HepG2 (cell line): ENCODE data around the gene PPP1R1B. TPM values are rescaled to one million over a fixed set of nuclear protein-coding genes. Genes with fewer than 3 reads are reported as not detected.

ENCODE experiments used
- ATAC-seq: fragments of 200-7000 bp; cut with Tn5 transposase; 3 replicates; pipeline ENCODE4 v1.9.1; 2020; ENCODE audit warnings: mild to moderate bottlenecking, moderate library complexity
- BruUV-seq: library from RNA; stranded (reverse); fragments of 400-500 nt; replicated peaks from 2 replicates; lab custom pipeline; 2021; lab: Mats Ljungman, UMichigan
- CTCF ChIA-PET: fragments of 300-600 bp; formaldehyde crosslinking; extraction: SDS; loops from one replicate; lab custom pipeline; 2021; ENCODE audit warnings: low total read pairs, inconsistent platforms, low intra/inter-chr PET ratio; lab: Yijun Ruan, JAX
- POLR2A ChIA-PET: fragments of 350-600 bp; sonication (Branson Sonifier 250); formaldehyde crosslinking; loops from one replicate; lab custom pipeline; 2020; ENCODE audit warnings: antibody characterized with exemption, inconsistent platforms; lab: Yijun Ruan, JAX
- DNase-seq: peaks from one replicate; pipeline ENCODE4 v3.0.0-alpha.2; 2015; ENCODE audit warnings: low spot score
- FAIRE-seq: peaks from 3 replicates; lab custom pipeline; 2011; peaks lifted over from hg19 to GRCh38; lab: Jason Lieb, UNC
- H2AFZ ChIP-seq: one replicate; pipeline ENCODE4 v1.6.1; 2011; ENCODE audit warnings: low read length, inconsistent platforms
- H3K27ac ChIP-seq: fragments of 300-600 bp; 3 replicates; pipeline ENCODE4 v1.8.0; 2011; ENCODE audit warnings: mixed run types, mild to moderate bottlenecking, mixed read lengths, low read length, inconsistent platforms; ENCODE audit not compliant: insufficient read depth; ENCODE audit errors: extremely low read length
- H3K27me3 ChIP-seq, 2 experiments: fragments of 200-600 bp in 1 of 2; 2 replicates in 1 of 2; 3 replicates in 1 of 2; pipeline versions ENCODE4 v1.6.0 to v1.8.0; 2011; ENCODE audit warnings: low read length in 2 of 2, mild to moderate bottlenecking in 2 of 2, moderate library complexity in 2 of 2, inconsistent platforms in 1 of 2; ENCODE audit not compliant: insufficient read depth in 2 of 2, control insufficient read depth in 1 of 2
- H3K36me3 ChIP-seq, 2 experiments: fragments of 200-600 bp in 1 of 2; replicated peaks in 1 of 2; 2 replicates in 1 of 2; 3 replicates in 1 of 2; pipeline versions ENCODE4 v1.5.1 to v1.8.0; 2011; ENCODE audit warnings: low read length in 2 of 2, inconsistent platforms in 1 of 2; ENCODE audit not compliant: insufficient read depth in 2 of 2, control insufficient read depth in 1 of 2
- H3K4me1 ChIP-seq: 2 replicates; pipeline ENCODE4 v1.5.1; 2012; ENCODE audit warnings: low read length, inconsistent platforms; ENCODE audit not compliant: insufficient read depth
- H3K4me2 ChIP-seq: 2 replicates; pipeline ENCODE4 v1.6.0; 2011; ENCODE audit warnings: low read depth, low read length, inconsistent platforms
- H3K4me3 ChIP-seq, 3 experiments: fragments of 200-600 bp in 1 of 3; sonication (generic), shearing (Covaris generic) in 1 of 3; replicated peaks in 1 of 3; 2 replicates each; pipeline ENCODE4 v1.5.1; 2011 to 2016; ENCODE audit warnings: low read length in 3 of 3, inconsistent platforms in 2 of 3, low read depth in 2 of 3, mild to moderate bottlenecking in 2 of 3, control low read depth in 1 of 3, mixed read lengths in 1 of 3; ENCODE audit not compliant: insufficient read depth in 1 of 3
- H3K79me2 ChIP-seq: one replicate; pipeline ENCODE4 v1.6.1; 2011; ENCODE audit warnings: low read length, inconsistent platforms; ENCODE audit not compliant: insufficient read depth
- H3K9ac ChIP-seq: 2 replicates; pipeline ENCODE4 v1.6.0; 2011; ENCODE audit warnings: mild to moderate bottlenecking, low read depth, low read length, inconsistent platforms; ENCODE audit not compliant: insufficient read depth
- H3K9me3 ChIP-seq: 2 replicates; pipeline ENCODE4 v1.5.1; 2012; ENCODE audit warnings: mild to moderate bottlenecking, low read length
- H4K20me1 ChIP-seq: 2 replicates; pipeline ENCODE4 v1.6.0; 2011; ENCODE audit warnings: inconsistent platforms, mild to moderate bottlenecking, low read length, moderate library complexity; ENCODE audit not compliant: insufficient read depth
- AGO2 ChIP-seq: fragments of 200-400 bp; formaldehyde crosslinking; optimal IDR thresholded peaks from 2 replicates; pipeline ENCODE3; 2017; ENCODE audit warnings: mild to moderate bottlenecking, low read depth, low read length, moderate library complexity
- MXI1 ChIP-seq: IDR thresholded peaks from 3 replicates; pipeline ENCODE4 v1.6.1; 2012; ENCODE audit warnings: low read depth, low read length, inconsistent platforms, borderline replicate concordance
- NR2F1 ChIP-seq, 2 experiments: fragments of 450-650 bp in 1 of 2; formaldehyde crosslinking in 1 of 2; IDR thresholded peaks; 2 replicates each; pipeline versions ENCODE4 v1.5.0 to v1.6.1; 2016 to 2020; ENCODE audit warnings: mild to moderate bottlenecking in 1 of 2, missing compliant biosample characterization in 1 of 2, missing genetic modification reagents in 1 of 2, moderate library complexity in 1 of 2
- REL ChIP-seq: sonication (generic); formaldehyde crosslinking; conservative IDR thresholded peaks from 2 replicates; pipeline ENCODE4 v1.8.0; 2022; ENCODE audit warnings: mild to moderate bottlenecking, missing genetic modification reagents, moderate library complexity
- SETDB1 ChIP-seq: sonication (generic); formaldehyde crosslinking; IDR thresholded peaks from 2 replicates; pipeline ENCODE4 v1.5.1; 2020; ENCODE audit warnings: missing genetic modification reagents, mild to moderate bottlenecking, borderline replicate concordance
- ZFP41 ChIP-seq: sonication (generic); formaldehyde crosslinking; IDR thresholded peaks from 2 replicates; pipeline ENCODE4 v1.4.0; 2020; ENCODE audit warnings: mild to moderate bottlenecking, missing genetic modification reagents, borderline replicate concordance
- ZNF264 ChIP-seq: sonication (generic); formaldehyde crosslinking; IDR thresholded peaks from 2 replicates; pipeline ENCODE4 v1.4.0; 2020; ENCODE audit warnings: missing genetic modification reagents
- WGBS: methylation state at CpG from one replicate; pipeline ENCODE4 v1.1.6; 2017; ENCODE audit warnings: low lambda C conversion rate; 5-methylcytosine and 5-hydroxymethylcytosine counted together
- in situ Hi-C: cut with HindIII; loops from 2 replicates; pipeline ENCODE4 v1.10.0; 2017; ENCODE audit warnings: low pct_unique_long_range_greater_than_20kb; ENCODE audit not compliant: extremely low pct_ligation_motif_present
- intact Hi-C: fragments of 100-400 bp; cut with micrococcal nuclease; formaldehyde crosslinking; loops from one replicate; pipeline ENCODE4 v1.10.0; 2022; ENCODE audit not compliant: unreplicated experiment
- polyA plus RNA-seq, 8 experiments: library from polyadenylated mRNA; depleted of rRNA in 3 of 8; stranded (reverse) in 7 of 8; unstranded in 1 of 8; fragments of >200 nt; fragmentation: Illumina TruSeq in 4 of 8; extraction: Trizol in 4 of 8; gene quantifications; 2 replicates each; pipeline versions ENCODE4 v1.2.1 to v1.2.3, GENCODE V29; 2011 to 2016; ENCODE audit warnings: low read depth in 4 of 8, missing spikeins in 1 of 8, mixed read lengths in 1 of 8; ENCODE audit not compliant: insufficient read depth in 1 of 8
- total RNA-seq, 5 experiments: library from RNA; depleted of rRNA; stranded (reverse); fragments of >200 nt; fragmentation: Illumina TruSeq; extraction: Trizol; gene quantifications; 2 replicates each; pipeline ENCODE4 v1.2.3, GENCODE V29; 2016; ENCODE audit warnings: low read depth in 1 of 5
- TF ChIP-seq, protein P1 (sequence below): sonication (generic); formaldehyde crosslinking; conservative IDR thresholded peaks from 2 replicates; pipeline ENCODE4 v1.8.0; 2022; ENCODE audit warnings: mild to moderate bottlenecking, moderate library complexity, missing genetic modification reagents
- TF ChIP-seq, protein P2 (sequence below): sonication (generic); formaldehyde crosslinking; IDR thresholded peaks from 2 replicates; pipeline ENCODE4 v1.4.0; 2020; ENCODE audit warnings: missing genetic modification reagents
- TF ChIP-seq, protein P3 (sequence below): sonication (generic); formaldehyde crosslinking; IDR thresholded peaks from 2 replicates; pipeline ENCODE4 v1.4.0; 2020; ENCODE audit warnings: mild to moderate bottlenecking, missing genetic modification reagents
- TF ChIP-seq, protein P4 (sequence below): sonication (generic); formaldehyde crosslinking; conservative IDR thresholded peaks from 2 replicates; pipeline ENCODE4 v1.8.1; 2023; ENCODE audit warnings: missing genetic modification reagents
- TF ChIP-seq, protein P5 (sequence below): sonication (generic); formaldehyde crosslinking; IDR thresholded peaks from 2 replicates; pipeline ENCODE4 v1.5.1; 2020; ENCODE audit warnings: missing genetic modification reagents, mild to moderate bottlenecking, borderline replicate concordance

PPP1R1B gene
- total and polyA plus RNA-seq, 2 of the 13 experiments (the other 11 are each of a cell fraction or from before 2014, with no cell fraction given): 0.08 TPM; not detected in 1

DNA sequence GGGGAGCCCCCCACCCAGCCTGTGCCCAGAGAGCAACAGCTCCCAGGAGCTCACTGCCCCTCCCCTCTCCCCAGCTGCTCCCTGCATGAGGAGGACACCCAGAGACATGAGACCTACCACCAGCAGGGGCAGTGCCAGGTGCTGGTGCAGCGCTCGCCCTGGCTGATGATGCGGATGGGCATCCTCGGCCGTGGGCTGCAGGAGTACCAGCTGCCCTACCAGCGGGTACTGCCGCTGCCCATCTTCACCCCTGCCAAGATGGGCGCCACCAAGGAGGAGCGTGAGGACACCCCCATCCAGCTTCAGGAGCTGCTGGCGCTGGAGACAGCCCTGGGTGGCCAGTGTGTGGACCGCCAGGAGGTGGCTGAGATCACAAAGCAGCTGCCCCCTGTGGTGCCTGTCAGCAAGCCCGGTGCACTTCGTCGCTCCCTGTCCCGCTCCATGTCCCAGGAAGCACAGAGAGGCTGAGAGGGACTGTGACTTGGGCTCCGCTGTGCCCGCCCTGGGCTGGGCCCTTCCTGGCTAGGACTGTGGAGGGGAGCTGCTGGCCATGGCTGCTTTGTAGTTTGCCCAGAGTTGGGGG lies 39.0 kb downstream of the PPP1R1B start (continued):
- TF ChIP-seq ZFP41 (no peak), AGO2 (peak; percentile 35), SETDB1 (CRISPR knock-in tag) (no peak)
- TF ChIP-seq, protein P1, sequence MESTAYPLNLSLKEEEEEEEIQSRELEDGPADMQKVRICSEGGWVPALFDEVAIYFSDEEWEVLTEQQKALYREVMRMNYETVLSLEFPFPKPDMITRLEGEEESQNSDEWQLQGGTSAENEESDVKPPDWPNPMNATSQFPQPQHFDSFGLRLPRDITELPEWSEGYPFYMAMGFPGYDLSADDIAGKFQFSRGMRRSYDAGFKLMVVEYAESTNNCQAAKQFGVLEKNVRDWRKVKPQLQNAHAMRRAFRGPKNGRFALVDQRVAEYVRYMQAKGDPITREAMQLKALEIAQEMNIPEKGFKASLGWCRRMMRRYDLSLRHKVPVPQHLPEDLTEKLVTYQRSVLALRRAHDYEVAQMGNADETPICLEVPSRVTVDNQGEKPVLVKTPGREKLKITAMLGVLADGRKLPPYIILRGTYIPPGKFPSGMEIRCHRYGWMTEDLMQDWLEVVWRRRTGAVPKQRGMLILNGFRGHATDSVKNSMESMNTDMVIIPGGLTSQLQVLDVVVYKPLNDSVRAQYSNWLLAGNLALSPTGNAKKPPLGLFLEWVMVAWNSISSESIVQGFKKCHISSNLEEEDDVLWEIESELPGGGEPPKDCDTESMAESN: no peak
- TF ChIP-seq, protein P2, sequence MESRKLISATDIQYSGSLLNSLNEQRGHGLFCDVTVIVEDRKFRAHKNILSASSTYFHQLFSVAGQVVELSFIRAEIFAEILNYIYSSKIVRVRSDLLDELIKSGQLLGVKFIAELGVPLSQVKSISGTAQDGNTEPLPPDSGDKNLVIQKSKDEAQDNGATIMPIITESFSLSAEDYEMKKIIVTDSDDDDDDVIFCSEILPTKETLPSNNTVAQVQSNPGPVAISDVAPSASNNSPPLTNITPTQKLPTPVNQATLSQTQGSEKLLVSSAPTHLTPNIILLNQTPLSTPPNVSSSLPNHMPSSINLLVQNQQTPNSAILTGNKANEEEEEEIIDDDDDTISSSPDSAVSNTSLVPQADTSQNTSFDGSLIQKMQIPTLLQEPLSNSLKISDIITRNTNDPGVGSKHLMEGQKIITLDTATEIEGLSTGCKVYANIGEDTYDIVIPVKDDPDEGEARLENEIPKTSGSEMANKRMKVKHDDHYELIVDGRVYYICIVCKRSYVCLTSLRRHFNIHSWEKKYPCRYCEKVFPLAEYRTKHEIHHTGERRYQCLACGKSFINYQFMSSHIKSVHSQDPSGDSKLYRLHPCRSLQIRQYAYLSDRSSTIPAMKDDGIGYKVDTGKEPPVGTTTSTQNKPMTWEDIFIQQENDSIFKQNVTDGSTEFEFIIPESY (CRISPR knock-in tag): peak; percentile 37; the same call in 1 of the 2 replicates
- TF ChIP-seq, protein P3, sequence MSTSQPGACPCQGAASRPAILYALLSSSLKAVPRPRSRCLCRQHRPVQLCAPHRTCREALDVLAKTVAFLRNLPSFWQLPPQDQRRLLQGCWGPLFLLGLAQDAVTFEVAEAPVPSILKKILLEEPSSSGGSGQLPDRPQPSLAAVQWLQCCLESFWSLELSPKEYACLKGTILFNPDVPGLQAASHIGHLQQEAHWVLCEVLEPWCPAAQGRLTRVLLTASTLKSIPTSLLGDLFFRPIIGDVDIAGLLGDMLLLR: 0 out of 2 replicates have a peak, but pooled peaks have one; percentile 39

DNA sequence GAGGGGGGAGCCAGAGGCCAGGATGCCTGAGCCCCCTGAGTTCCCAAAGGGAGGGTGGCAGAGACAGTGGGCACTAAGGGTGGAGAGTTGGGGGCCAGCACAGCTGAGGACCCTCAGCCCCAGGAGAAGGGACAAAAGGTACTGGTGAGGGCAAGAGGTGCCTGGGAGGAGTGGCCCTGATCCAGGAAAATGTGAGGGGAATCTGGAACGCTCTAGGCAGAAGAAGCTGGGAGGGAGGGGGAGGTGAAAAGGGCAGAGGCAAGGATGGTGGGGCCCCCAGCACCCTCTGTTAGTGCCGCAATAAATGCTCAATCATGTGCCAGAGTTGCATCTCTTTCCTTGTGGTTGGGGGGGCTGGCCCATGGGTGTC lies 39.5 kb downstream of the PPP1R1B start:
- CTCF ChIA-PET: no interaction called here
- FAIRE-seq: no peak
- H3K27me3 ChIP-seq: peaks cover 11 to 48% of the 10 kb centered on the region in 2 experiments
- H3K79me2 ChIP-seq: no peaks in the 10 kb centered on the region
- no peak overlapping the region for H3K4me3 ChIP-seq
- intact Hi-C loops: no loop called here
- POLR2A ChIA-PET: interaction anchor here (1.4 to 4.1 kb wide), 5 partner anchors 9 to 64 kb away, joined by 4 to 25 read pairs (median 8); partner anchors contain the start of gene MIEN1
- peaks cover 64% of the 10 kb centered on the region for H3K4me1 ChIP-seq
- no peak for ATAC-seq
- no TSS peak for BruUV-seq
- peaks cover 0 to 2% of the 10 kb centered on the region in 2 experiments; a peak in 4 of 5 replicates for H3K36me3 ChIP-seq
- in situ Hi-C loops: no loop called here
- no peak for TF ChIP-seq NR2F1 (CRISPR knock-in tag; IDR thresholded peaks at IDR 0.05)
- peak; percentile 96; the same call in 1 of the 2 replicates for TF ChIP-seq ZNF264 (CRISPR knock-in tag)
- TF ChIP-seq REL: no peak
- no peak for TF ChIP-seq MXI1
- TF ChIP-seq, protein P4, sequence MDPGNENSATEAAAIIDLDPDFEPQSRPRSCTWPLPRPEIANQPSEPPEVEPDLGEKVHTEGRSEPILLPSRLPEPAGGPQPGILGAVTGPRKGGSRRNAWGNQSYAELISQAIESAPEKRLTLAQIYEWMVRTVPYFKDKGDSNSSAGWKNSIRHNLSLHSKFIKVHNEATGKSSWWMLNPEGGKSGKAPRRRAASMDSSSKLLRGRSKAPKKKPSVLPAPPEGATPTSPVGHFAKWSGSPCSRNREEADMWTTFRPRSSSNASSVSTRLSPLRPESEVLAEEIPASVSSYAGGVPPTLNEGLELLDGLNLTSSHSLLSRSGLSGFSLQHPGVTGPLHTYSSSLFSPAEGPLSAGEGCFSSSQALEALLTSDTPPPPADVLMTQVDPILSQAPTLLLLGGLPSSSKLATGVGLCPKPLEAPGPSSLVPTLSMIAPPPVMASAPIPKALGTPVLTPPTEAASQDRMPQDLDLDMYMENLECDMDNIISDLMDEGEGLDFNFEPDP (CRISPR knock-in tag): no peak
- TF ChIP-seq, protein P5, sequence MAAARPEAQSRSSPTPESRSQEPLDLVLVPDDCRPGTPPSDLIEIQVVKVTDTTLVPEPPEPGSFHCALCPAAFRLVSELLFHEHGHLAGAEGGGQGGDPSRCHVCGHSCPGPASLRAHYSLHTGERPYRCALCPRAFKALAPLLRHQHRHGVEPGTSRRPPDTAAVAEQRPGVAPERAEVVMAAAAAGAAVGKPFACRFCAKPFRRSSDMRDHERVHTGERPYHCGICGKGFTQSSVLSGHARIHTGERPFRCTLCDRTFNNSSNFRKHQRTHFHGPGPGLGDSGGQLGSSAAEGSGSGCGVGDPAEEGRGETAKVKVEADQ: no peak
- TF ChIP-seq, all 625 proteins: peak for 1
- no peak overlapping the region for H3K9ac ChIP-seq
- H2AFZ ChIP-seq: no peak overlapping the region
- DNase-seq: no peak
- no peaks in the 10 kb centered on the region for H4K20me1 ChIP-seq
- H3K27ac ChIP-seq: no peak overlapping the region
- WGBS: 14% methylated on average over 2 of the region's 2 CpGs
- H3K4me2 ChIP-seq: no peak overlapping the region
- H3K9me3 ChIP-seq: no peaks in the 10 kb centered on the region
